ENCODE measurements around the gene CTNNB1.
A peak's percentile ranks its signal among the peaks of the same experiment; 100 is the strongest.

The CTNNB1 gene

DNA sequence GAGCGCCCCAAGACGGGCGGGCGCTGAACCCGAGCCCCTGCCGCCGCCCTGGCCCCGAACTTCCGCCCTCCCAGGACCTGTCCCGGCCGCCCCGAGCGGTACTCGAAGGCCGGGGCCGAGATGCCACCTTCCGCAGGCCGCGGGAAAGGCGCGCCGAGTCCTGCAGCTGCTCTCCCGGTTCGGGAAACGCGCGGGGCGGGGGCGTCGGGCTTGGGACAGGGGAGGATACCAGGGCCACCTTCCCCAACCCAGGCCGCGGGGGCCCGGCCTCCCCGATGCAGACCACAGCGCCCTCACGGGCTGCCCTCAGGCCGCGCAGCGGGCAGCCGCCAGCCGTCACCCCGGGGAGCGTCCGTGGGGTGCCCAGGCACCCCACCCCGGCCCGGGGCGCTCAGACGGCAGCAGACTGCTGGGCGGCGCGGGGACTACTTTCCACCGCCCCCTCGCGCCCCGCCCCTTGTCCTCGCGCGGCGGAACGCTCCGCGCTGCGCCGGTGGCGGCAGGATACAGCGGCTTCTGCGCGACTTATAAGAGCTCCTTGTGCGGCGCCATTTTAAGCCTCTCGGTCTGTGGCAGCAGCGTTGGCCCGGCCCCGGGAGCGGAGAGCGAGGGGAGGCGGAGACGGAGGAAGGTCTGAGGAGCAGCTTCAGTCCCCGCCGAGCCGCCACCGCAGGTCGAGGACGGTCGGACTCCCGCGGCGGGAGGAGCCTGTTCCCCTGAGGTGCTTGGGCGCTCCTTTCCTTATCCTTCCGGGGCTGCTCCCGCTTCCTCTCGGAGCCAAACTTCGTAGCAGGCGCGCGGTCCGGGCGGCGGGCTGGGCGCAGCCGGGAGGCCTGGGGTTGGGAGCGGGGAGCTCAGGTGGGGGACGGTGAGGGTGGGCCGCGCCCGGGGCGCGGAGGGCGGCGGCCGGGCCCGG, at the start of gene CTNNB1:
CTNNB1 (plus strand) TSS at position 556 of the 916 bp plus-strand sequence. CDS start 24,564 bp downstream, outside the sequence.
- DNase-seq: peak; percentile 89

DNA sequence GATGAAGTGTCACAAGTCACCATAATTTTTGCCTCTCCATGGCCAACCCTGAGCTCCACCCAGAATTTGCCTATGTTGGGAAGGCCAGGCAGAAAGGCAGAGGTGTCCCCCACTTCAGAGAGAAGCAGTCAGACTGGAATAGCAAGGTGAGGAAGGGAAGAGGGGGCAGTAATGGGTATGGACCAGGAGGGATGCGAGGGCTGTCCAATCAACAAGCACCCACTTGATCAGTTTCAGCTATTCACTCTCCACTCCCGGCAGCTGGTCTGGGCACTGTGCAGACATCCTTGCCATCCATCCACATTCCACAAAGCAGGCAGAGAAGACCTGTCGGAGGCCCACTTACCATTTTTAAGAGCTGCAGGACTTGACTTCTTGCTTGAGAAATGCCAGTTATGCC, 43.5 kb upstream of the CTNNB1 start:
- no peak for DNase-seq

DNA sequence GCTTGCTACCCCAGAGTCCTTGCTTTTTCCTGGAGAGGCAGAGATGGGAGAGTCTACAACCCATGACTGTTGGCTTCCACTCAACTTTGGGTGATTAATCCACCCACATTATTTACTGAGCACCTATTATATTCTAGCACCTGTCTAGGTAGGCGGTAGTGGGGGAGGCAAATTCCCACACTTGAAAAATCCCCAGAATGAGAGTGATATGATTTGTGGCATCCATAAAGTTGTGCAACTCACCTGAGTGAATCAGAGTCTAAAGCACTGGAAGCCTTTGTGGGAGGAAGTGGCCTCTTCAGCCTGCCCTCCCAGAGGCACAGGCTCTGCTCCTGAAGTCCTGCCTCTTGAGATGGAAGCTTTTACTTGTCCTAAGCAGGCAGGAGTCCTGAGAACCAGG, 40.4 kb upstream of the CTNNB1 start:
- no peak for DNase-seq

DNA sequence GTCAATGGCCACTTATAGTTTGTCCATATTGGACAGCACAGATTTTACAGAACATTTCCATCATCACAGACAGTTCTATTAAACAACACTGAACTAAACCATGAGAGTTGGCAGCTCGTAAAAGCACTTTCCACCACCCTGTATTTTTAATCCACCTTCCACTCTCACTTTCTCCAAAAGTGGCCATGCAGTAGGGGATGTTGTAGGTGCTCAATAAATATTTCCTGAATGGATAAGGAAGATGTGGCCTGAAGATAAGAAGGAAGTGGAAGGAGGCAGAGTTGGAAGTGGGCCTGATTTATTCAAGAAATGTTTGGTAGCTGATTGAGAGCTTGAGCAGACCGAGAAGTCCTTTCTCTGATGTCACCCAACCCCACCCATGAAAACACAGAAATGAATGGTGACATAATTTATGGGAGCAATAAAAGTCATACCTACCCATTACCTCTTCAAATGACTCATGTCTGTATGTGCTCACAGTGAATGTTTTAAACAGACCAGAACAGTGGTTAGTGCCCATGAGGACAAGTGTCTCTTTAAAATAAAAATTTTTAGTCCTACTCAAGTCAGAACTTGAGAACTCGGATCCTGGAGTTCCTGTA, 39.6 kb upstream of the CTNNB1 start:
- no peak for DNase-seq

DNA sequence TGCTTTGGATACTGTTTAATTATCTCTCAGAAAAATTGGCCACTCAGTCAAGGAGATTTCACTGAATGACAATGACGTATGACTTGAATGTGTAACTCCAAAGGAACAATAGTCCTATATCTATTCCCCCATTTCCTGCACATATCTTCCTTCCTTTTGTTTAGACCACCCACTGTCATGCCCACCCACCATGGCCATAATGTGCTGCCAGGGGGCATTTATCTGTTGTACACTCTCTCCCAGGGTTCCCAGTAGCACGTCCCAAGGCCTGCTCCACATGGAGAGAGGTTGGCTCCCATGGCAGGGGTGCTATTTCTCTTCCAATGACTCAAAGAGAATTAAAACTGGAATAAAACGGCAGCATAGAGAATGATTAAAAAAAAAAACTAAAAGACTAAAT, 36.8 kb upstream of the CTNNB1 start:
- no peak for DNase-seq

DNA sequence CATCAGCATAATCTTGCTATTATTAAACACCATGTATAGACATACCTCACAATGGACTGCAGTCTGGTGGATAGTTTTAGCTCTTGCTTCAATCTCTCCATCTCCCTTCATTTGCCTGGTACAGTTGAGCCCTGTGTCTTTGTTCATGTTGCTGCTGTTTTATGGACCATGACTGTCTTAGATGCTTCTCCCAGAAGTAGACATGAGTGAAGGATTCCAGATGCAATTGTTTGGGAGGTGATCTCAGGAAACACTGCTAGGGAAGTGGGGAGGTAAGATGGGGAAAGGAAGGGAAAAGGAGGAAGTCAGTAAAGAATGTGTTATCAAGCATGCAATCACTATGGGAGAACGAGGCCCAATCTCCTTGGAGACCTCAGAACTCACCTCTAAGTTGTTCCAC, 36.3 kb upstream of the CTNNB1 start:
- DNase-seq: no peak

DNA sequence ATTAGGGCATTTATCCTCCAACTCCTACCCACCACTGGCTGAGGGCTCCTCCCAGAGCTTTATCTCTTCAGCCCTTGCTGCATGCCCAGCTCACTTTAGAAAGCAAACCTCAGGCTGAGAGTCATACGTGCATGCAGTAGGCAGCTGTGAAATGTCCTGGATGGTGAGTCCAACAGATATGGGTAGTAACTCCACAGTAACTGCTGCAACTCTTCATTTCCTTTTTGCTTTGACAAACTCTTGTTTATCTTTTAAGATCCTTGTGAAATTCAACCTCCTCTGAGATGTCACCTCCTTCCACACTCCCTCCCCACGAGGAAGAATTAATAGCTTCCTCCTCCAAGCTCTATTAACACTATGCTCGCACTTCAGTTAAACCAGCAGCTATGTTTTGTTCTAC, 35.9 kb upstream of the CTNNB1 start:
- DNase-seq: no peak

DNA sequence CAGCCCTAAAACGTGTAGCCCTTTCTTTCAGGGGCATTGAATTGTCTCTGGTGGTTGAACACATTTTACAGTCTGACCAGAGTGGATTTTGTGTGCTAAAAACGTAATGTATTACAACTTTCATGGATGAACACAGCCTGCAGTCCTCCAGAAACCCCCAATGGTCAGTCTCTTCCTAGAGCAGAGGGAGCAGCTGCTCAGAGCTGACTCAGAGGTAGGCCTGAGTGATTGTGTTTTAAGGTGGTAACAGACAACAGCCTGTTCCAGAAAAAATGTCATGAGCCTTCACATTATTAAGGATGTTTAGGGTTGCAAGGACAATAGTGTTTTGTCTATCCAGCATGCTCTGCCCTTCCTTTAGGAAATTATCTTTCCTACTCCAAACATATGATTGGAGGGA, 34.5 kb upstream of the CTNNB1 start:
- DNase-seq: no peak

DNA sequence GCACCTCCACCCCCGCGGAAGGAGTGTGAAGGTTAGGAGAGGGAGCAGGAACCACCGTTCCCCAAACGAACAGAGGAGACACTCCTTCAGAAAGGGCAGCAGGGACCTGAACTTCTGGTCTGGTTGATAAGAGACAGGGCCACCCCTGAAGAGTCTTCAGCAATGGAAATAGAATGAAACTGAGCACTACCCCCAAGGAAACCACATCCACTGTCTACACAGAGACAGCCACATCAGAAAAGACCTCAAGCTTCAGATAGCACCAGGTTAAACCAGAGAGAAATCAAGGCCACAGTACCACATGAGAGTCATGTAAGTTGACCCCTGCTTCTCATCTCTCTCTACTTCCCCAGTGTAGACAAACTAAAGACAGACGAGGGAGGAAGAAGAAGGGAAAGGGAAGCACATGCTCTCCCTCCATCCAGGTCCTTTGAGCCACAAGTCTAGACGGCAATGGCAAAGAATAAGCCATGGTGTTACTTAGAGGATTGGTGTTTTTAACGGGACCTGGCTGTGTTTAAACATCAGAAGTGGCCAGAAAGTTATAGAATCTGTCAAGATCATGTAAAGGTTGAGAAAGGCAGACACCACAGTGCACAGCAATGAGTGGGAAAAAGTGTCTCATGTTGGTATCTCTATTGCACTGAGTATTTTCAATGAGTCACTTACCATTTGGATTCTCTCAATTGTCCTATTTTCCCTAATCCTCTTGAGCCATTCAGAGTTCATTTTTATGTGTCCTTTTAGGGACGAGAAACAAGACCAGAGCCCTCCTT, 31.4 kb upstream of the CTNNB1 start:
- DNase-seq: no peak

DNA sequence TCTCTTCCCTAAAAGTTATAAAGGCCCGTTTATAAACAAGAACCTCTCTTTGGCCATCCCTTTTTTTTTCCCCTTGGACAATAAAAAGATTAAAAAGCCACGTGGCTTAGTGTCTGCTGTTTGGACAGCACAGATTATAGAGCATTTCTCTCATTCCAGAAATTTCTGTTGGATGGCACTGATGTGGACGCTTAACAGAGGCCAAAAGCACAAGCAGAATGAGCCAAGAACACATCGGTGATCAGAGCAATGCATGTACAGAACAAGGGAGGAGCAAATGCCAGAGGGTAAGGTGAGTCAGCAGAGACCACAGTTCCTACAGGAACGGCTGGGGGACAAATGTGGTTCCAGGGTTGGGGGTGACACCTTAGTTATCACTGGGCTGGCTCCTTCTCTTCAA, 30.3 kb upstream of the CTNNB1 start:
- no peak for DNase-seq

DNA sequence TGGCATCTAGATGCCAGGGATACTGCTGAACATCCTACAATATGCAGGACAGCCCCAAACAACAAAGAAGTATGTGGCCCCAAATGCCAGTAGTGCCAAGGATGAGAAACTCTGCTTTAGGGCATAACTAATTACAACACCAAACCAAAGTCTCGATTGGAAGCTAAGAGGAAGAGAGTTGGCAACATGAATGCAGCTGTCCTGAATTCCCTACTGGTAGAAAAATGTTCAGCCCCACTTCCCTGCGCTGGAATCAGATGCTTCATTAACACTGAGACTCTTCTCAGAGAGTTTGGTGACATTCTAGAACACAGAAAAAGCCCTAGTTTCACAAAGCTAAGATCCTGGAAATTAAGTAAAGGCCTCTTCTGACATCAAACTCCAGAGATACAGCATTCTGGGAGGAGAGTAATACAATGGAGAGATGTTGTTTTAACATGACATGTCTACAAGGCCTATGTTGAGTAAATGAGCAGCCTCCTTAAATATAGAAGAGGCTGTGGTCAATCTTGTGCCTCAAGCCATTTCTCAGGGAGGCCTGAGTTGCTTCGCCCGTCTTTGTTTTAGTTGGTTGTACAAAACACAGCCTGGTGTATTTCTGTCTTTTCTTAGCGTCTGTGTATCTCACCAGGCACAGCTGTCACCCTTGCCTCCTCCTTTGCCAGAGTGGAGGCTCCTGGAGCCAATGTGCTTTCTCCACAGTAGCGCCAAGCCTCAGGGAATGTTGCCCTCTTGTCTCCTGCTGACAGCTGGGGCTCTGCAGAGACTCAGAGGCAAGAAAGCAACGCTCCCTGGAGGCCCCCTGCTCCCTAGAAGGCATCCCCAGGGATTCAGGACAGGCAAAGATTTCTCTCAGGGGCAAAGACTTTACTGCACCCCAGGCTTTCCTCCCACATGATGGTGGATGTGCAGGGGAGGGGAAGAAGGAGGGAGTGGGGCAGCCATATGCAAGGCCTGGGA, 25.1 kb upstream of the CTNNB1 start:
- DNase-seq: no peak

DNA sequence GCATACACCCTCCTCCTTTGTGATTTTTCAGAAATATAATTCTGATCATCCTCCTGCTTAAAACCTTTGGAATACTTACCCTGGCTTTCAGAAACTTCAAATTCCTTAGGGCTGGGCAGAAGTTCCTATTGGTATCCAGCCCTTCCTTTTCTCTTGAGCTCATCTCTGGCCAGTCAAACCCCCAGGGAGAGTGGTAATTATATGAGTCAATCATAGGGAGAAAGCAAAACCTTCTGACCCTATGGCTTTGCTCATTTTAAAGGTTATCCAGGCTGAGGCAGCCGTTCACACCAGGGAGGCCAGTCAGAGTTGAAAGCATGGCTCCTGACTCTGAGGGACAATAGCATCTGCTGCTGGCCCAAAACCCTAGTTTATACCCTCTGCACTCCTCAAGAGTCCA, 23.9 kb upstream of the CTNNB1 start:
- DNase-seq: no peak

DNA sequence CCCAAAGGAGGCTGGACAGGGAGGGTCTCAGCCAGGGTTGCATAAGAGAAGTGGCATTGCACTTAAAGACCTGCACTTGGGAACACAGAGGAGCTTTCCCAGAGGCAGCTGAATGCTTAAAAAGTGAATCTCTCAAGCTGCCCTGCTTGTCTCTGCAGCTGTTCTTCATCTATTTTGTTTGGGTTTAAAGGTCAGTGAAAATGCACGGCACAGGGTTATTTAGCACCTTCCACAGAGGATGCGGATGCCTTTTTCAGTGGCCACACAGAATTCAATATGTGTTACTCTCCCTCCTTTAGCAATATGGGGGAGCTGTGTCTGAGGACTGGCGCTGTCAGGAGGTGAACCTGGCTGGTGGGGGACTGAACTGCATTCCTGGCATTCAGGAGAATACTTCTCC, 22.7 kb upstream of the CTNNB1 start:
- DNase-seq: no peak

DNA sequence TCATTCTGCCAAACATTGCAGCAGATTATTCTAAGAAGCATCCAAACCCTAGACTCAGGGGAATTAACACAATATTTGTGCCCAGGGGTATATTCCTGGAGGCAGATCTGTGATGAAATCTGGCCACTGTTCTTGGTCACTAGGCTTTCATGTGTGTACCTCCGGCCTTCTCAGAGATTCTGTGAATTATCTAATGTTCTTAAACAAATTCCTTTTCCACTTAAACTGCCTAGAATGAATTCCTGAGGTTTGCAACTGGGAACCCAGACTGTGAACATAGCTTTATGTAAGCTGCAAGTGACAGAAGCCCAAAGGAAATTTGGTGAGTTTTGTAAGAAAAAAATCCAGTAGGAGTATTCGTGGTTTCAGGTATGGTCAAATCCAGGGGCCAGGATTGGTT, 20.7 kb upstream of the CTNNB1 start:
- no peak for DNase-seq

DNA sequence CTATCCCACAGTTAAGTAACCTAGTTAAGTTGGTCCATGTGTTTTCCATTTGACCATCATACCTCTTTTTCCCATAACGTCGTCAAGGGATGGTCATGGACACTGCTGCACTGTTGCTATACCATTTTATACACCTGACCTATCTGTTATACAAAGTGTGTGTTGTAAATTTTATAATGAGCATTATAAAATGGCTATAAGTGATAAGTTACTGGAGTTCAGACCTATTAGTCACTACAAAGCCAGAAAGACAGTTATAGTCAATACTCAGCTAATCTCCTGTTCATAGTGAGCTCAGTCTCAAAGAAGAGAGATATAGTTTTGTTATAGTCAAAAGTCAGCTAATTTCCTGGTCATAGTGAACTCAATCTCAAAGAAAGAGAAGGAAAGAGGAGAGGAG, 18.9 kb upstream of the CTNNB1 start:
- no peak for DNase-seq

DNA sequence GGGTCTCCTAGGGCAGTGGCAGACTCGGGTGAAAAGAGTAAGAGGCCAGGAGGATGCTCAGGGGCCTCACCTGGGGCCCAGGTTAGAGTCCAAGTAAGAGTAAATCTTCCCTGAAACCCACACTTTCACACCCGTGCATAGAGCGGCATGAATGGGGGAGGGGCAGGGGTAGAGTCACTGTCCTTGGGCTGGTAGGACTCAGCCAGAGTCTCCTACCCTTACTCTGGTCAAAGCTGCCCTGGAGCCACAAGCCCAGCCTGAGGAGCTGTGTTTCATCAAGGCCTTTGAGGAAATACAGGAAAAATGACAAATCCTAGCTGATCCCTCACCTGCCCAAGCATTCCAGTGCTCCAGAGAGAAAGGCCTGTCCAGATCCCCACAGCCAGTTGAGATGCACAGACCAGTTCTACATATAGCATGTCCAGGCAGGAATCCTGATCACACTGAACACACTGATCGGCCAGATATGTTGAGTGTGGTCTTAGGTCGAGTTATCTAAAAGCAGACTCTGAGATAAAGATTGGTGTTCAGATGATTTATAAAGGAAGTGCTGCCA, 16.7 kb upstream of the CTNNB1 start:
- DNase-seq: no peak

DNA sequence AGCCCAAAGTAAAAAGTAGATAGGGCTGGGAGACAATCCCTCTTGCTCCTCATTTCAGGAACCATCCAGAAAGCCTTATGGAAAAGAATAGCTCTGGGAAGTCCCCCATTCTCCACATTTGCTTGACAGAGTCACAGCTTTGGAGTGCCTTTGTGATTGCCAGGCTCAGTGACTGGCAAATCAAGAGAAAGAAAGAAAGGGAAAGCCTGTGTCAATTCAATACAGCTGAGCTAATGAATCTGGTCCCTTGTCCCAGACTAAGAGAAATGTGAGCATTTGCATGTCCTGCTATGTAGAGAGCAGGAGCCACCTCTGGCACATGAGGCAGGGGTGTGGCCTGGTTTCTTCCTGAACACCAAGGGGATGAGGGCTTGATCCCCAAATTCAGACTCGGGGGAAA, 14.9 kb upstream of the CTNNB1 start:
- DNase-seq: no peak

DNA sequence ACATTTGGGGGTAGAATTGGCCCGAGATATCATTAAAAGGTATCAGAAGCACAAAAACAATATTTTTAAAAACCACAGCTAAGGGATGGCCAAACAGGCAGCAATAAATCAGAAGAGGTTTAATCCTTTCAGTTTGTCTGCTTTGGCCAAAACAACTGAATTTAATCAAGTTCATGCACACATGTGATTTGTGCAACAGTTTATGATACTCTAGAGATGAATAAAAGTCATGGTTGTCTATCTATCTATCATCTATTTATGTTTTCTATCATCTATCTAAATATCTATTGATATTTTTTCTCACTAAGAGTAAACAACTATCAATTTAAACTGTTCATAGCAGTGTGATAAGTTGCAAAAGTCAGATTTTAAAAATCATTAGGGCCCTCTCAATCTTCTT, 13.0 kb upstream of the CTNNB1 start:
- no peak for DNase-seq

DNA sequence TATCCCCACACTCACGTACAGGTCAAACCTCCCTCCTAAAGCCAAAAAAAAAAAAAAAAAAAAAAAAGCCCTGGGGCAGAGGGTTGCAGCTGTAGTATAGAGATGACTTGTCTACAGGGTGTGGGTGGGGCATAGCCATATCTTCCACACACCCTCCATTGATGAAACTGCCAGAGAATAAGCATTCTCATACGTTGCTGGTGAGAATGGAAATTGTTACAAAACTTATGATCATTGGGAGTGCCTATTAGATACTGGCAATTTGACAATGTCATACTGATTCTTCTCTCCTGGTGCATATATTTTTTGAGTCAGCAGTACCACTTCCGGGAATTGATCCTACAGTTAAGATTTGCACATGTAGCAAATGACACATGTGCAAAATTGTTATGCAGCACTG, 11.0 kb upstream of the CTNNB1 start:
- DNase-seq: no peak

DNA sequence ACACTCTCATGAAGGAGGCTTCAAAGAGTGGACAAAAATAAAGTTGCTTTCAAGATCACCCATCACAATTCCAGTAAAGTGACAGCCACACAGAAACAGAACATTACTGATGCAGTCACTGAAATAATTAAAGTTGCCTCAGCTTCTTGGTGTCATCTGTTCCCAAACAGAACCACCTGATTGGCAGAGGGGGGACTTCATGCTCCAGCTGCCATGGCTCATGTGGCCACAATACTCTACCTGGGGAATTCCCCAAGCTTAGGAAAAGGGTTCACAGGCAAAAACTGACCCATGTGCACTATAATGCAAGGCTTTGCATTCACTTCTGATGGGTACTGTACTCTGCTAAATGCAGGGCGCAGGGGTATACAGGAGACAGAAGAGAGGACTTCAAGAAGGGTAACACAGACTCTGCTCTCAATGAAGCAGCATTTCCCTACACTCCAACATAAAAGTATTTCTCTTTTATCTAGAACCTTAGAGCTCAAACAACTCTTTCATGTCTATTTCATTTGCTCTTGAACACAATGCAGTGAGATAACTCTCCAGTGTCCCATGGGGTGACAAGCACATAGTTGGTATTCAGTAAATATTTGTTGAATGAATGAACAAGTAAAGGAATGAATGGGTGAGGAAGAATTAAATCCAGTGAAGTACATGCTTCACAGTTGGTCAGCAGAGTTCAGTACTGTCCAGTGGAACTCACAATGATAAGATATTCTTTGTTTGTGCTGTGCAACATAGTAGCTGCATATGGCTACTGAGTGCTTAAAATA, 8.6 kb upstream of the CTNNB1 start:
- no peak for DNase-seq

DNA sequence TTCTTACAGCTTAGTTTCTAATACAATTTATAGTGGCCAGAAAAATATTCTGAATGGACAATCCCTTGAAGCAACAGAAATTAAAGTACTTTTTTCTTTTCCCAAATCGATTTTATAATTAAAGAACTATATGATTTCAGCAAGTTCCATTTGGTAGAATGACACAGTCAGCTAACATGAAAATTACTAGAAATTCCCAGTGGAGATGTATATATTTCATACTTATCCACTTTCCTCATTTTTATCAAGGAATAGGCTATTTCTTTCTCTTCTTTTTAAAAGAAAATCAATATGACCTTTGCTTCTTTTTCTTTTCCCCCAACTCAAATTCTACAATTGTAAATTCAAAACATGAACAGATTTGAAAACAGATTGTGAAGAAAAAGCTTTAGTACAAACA, 6.4 kb upstream of the CTNNB1 start:
- DNase-seq: no peak

Data from GDM1 (cell line).